ENCODE results near the gene SIGLEC11.
"Not testable (repeated sequence)": the region's sequence is repeated elsewhere in the genome, so short reads cannot be mapped to it uniquely, and the experiment has no call there.

The SIGLEC11 gene

GRCh38 chr19:49926515-49926914 lies 34.5 kb downstream of the SIGLEC11 start:
- no peak for DNase-seq (ENCODE audit: low spot score)

GRCh38 chr19:49925486-49925885 lies 35.5 kb downstream of the SIGLEC11 start:
- DNase-seq (ENCODE audit: low spot score) = no peak

GRCh38 chr19:49924881-49925210 lies 36.1 kb downstream of the SIGLEC11 start:
- DNase-seq (ENCODE audit: low spot score) = not testable (repeated sequence)

GRCh38 chr19:49924004-49924880 lies 36.7 kb downstream of the SIGLEC11 start:
- DNase-seq (ENCODE audit: low spot score) = no peak

- no peak for DNase-seq (ENCODE audit: low spot score)
Observed at GRCh38 chr19:49923055-49924003, 37.6 kb downstream of the SIGLEC11 start.

GRCh38 chr19:49921871-49922795 lies 38.8 kb downstream of the SIGLEC11 start:
- no peak for DNase-seq (ENCODE audit: low spot score)

- no peak for DNase-seq (ENCODE audit: low spot score)
Observed at GRCh38 chr19:49920624-49921363, 40.2 kb downstream of the SIGLEC11 start.

GRCh38 chr19:49918089-49918488 lies 42.9 kb downstream of the SIGLEC11 start:
- DNase-seq (ENCODE audit: low spot score) = no peak

GRCh38 chr19:49916839-49917733 lies 43.9 kb downstream of the SIGLEC11 start:
- DNase-seq (ENCODE audit: low spot score) = no peak

- DNase-seq (ENCODE audit: low spot score) = no peak
Observed at GRCh38 chr19:49915271-49915670, 45.7 kb downstream of the SIGLEC11 start.

- DNase-seq (ENCODE audit: low spot score) = no peak
Observed at GRCh38 chr19:49913720-49914119, 47.3 kb downstream of the SIGLEC11 start.

GRCh38 chr19:49912965-49913685 lies 47.8 kb downstream of the SIGLEC11 start:
- DNase-seq (ENCODE audit: low spot score) = no peak

- DNase-seq (ENCODE audit: low spot score) = no peak
Observed at GRCh38 chr19:49911381-49912145, 49.4 kb downstream of the SIGLEC11 start.

- no peak for DNase-seq (ENCODE audit: low spot score)
Observed at GRCh38 chr19:49910179-49910578, 50.8 kb downstream of the SIGLEC11 start.

- DNase-seq (ENCODE audit: low spot score) = no peak
Observed at GRCh38 chr19:49908480-49909420, 52.2 kb downstream of the SIGLEC11 start.

- no peak for DNase-seq (ENCODE audit: low spot score)
Observed at GRCh38 chr19:49907745-49908446, 53.1 kb downstream of the SIGLEC11 start.
